HG02884 (cell line): ENCODE measurements around the gene CREB3L2.
"Not testable (repeated sequence)": the region's sequence is repeated elsewhere in the genome, so short reads cannot be mapped to it uniquely, and the experiment has no call there.

ENCODE experiments used
- ATAC-seq: cut with Tn5 transposase; IDR thresholded peaks from one replicate; pipeline ENCODE4 v1.9.1; 2021; ENCODE audit warnings: mild to moderate bottlenecking, moderate library complexity; ENCODE audit not compliant: unreplicated experiment

CREB3L2 gene, protein sequence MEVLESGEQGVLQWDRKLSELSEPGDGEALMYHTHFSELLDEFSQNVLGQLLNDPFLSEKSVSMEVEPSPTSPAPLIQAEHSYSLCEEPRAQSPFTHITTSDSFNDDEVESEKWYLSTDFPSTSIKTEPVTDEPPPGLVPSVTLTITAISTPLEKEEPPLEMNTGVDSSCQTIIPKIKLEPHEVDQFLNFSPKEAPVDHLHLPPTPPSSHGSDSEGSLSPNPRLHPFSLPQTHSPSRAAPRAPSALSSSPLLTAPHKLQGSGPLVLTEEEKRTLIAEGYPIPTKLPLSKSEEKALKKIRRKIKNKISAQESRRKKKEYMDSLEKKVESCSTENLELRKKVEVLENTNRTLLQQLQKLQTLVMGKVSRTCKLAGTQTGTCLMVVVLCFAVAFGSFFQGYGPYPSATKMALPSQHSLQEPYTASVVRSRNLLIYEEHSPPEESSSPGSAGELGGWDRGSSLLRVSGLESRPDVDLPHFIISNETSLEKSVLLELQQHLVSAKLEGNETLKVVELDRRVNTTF

DNA sequence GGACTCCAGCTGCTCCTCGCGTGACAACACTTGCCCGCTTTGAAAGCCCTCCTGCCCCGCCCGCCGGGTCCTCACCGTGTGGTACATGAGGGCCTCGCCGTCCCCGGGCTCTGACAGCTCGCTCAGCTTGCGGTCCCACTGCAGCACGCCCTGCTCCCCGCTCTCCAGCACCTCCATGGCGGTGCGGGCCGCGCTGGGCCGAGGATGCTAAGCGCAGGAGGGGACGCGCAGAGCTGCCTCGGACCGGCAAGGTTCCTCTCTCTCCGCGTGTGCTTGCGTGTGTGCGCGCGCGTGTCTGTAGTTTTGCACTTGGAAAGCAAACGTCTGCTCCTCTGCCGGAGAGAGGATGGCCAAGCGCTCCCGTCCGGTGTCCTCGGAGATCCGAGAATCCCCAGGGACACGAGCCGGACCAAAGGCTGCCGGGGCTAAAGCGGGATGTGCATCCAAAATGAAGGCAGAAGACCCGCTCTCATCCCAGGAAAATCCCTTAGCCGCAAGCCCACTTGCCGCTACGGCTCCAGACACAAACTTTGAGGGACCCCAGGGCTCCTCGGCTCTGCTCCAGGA lies at the start of gene CREB3L2:
Gene CREB3L2, minus strand, starts transcription at position 558 of the 567 bp plus-strand sequence. Its CDS starts 381 bp downstream, at position 177.
- ATAC-seq = peak; percentile 23

DNA sequence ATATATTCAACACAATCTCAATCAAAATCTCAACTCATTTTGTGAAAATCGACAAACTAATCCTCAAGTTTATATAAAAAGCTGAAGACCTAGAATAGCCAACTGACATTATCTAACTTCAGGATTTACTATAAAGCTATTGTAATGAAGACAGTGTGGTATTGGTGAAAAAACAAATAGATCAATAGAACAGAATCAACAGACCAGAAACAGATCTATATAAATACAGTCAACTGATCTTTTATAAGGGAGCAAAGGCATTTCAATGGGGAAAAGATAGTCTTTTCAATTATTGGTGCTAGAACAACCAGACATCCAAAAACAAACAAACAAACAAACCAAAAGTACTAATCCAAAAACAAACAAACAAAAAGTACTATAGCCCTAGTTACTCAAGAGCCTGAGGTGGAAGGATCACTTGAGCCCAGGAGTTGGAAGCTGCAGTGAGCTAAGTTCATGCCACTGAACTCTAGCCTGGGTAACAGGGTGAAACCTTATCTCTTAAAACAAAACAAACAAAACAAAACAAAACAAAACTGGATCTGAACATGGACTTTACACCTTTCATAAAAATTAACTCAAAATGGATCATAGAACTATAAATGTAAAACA lies 47.7 kb upstream of the CREB3L2 start:
- no peak for ATAC-seq

DNA sequence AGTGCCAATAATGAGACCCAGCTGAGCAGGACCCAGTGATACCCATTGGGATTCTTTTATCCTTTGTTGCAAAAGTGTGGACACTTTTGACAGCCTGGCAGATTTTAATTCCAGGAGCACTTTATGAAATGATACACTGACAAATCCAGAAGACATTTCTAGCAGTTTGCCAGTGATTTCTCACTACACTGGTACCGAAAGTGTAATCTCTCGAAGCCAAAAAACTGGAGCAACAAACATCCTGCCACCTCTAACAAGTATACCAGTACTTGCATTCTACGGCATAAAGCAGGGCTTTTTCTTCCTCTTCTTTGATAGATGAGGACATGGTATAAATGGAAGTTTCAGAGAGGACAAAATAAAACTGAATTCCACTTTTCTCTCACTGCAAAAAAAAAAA lies 46.0 kb upstream of the CREB3L2 start:
- no peak for ATAC-seq

DNA sequence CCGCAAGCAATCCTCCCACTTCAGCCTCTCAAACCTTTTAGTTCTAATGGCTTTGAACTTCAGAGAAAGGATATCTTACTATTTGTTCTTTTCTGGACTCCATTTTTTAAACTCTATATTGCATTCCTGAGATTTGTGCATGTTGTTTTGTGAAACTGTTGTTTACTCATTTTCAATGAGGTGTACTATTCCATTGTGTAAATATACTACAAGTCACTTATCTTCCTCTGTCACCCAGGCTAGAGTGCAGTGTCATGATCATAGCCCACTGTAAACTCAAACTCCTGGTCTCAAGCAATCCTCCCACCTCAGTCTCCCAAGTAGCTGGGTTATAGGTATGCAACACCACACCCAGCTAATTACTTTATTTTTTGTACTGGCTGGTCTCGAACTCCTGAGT lies 43.0 kb upstream of the CREB3L2 start:
- no peak for ATAC-seq

DNA sequence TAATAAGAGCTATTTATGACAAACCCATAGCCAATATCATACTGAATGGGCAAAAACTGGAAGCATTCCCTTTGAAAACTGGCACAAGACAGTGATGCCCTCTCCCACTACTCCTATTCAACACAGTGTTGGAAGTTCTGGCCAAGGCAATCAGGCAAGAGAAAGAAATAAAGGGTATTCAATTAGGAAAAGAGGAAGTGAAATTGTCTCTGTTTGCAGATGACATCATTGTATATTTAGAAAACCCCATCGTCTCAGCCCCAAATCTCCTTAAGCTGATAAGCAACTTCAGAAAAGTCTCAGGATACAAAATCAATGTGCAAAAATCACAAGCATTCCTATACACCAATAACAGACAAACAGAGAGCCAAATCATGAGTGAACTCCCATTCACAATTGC lies 38.2 kb upstream of the CREB3L2 start:
- ATAC-seq = not testable (repeated sequence)

DNA sequence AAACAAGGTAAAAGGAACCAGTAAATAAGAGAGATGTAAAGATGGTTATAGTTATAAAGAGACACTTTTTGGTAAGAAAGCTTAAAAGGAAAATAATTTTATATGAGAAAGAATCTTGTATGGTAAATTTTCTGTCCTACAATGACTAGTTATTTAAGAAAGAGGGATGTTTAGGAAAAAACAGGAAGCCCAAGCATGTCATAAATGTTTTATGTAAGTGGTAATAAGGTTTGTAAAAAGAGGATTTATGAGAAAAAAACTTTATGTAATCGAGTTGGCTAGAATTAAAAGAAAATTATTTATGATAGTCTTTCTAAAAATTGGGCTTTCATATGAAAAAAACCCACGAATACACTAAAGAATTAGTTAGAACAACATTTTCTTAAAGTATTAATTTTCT lies 34.2 kb upstream of the CREB3L2 start:
- no peak for ATAC-seq

DNA sequence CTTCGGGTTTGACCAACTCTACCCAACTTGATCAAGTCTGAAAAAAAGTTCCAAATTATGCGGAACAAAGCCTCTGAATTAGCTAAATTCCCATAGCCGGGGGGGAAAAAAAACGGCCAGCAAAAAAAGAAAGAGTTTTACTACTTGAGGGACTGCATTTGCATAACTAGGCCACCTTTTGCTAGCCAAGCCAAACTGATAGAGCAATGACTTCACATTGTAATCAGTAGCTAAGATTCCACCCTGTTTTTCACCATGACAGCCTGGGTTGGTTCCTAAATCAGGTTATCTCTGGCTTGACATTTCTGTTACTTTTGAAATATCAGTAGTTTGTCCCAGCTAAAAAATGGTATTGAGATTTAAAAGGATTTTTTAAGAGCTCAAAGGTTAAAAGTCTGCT lies 31.4 kb upstream of the CREB3L2 start:
- no peak for ATAC-seq

DNA sequence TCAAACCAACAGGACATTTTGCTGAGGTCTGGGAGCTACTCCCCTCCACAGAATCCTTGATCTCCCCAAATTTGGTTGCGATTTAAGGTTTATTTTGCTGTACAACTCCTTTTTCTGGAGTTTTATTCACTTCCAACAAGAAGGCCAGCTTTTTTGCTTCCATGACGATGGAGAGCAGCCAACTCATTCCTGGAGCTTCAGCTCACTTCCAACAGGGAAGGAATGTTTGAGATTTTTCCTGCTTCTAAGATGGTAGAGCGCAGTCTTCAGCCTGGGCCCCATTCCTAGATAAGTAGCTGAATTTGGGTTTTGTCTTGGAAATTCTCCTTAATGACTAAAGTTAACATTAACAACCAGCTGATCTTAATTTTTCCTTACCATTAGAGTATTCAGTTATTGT lies 30.9 kb upstream of the CREB3L2 start:
- ATAC-seq = no peak

DNA sequence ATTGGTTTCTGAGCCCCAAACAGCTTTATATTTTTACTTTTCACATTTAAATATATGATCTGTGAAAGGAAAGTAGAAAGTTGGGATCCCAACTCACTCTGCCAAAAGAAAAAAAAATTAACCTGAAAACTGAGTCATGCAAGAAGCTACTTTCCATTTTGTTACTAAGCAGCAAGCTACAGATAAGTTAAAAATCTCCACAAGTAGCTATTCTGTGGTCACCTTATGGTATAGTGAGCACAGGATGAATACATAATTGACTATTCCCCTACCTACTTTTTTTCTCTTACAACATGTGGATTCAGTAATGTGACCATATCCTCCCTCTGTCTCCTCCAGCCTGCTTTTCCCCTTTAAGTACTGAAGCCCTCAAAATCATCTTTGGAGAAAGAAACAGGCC lies 30.3 kb upstream of the CREB3L2 start:
- peak; percentile 76 for ATAC-seq

DNA sequence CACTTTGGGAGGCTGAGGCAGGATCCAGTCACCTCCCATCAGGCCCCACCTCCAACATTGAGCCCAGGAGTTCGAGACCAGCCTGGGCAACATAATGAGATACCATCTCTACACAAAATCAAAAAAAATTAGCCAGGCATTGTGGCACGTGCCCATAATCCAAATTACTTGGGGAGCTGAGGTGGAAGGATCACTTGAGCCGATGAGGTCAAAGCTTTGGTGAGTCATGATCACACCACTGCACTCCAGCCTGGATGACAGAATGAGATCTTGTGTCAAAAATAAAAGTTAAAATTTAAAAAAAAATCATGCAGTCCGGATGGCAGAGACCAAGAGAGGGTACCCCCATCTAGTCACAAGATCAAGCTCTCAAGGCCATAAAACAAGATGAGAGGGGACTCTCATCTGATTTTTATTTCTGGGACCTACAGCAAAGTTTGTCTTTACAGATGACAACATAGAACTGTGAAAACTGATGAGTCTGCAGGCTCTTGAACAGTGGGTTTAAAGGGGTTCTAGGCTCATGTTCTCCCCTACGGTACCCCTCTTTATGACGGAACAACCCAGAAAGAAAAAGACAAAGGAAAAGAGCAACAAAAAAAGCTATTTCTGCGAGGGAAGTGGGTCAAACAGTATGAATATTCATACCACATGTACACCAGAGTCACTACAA lies 28.9 kb upstream of the CREB3L2 start:
- no peak for ATAC-seq

DNA sequence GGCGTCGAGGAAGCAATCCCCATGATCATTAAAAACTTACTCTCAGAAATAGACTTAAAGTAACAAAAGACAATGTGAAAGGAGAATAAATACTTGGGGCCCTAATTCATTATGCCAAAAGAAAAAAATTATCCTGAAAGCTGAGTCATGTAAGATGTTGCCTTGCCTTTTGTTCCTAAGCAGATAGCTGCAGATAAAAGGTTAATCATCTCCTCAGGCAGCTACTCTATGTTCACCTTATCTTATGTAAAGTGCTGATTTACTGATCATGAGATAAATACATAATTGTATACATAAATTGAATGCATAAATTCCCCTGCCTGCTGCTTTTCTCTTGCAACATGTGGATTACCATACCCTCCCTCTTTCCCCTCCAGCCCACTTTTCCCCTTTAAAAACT lies 28.1 kb upstream of the CREB3L2 start:
- ATAC-seq = no peak

DNA sequence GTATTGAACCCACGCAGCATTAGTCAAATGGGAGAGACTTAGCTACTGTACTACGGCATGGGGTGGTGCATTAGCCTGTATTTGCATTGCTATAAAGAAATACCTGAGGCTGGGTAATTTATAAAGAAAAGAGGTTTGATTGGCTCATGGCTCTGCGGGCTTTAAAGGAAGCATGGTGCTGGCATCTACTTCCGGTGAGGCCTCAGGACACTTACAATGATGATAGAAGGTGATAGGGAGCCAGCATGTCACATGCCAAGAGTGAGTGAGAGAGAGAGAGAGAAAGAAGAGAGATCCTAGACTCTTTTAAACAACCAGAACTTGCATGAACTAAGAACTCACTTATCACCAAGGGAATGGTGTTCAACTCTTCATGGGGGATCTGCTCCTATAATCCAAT lies 27.2 kb upstream of the CREB3L2 start:
- ATAC-seq = no peak

DNA sequence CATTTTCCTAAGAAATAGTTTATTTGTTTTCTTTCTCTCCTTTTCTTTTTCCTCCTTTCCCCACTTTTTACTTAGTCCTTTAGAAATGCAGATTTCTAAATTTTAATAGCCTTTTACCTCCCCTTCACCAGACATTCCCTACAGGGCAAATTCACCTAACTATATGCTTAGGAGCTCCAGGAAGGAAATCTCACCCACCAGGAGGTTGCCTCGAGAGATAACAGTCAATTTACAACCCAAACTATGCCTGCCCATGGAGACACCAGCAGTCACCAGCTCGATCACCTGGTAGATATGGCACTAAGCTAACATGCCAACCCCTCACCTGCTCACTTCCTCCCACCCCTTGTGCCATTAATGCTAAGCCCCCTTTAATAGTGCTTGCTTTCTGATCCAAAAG lies 25.2 kb upstream of the CREB3L2 start:
- ATAC-seq = no peak

DNA sequence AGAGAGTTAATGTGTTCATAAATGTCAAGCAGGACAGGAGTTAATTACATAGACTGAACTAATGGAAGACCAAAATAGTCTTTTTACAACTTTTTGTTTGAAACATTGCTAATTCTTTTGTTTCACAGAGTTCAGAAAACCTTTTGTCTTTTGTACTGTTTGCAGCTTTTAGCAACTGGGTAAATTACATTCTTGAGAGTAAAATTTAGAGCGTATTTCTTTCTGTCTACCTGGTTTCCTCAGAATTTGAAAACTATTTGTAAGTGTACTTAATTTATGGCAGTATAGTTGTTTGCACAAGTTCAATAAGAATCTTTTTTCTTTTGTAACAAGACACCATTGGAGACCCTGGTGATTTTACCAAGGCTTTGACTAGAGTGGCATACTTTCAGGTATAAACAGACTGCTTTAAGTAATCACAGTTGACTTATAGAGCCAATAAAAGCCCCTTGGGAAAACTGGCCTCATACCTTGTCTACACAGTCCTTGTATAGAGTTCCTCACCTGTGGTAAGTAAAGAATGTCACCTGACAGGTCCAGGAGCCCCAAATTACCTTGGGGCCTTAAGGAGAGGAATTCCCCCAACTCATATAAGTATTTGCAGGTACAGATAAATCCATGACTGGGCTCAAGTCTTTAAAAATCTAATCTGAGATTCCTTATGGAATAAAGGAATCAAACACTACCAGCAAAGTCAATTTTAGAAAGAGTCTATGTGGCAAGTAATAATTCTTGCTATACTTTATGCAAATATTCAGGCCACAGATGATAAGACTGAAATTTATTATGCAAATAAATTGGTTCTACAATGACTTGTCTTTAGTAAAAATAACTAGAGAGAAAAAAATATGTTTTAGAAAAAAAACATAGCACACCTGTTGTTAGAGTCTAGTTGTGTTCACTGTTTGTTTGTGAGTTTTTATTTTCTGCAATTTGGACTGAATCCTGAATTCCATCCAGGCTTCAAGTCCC lies 23.6 kb upstream of the CREB3L2 start:
- peak; percentile 40 for ATAC-seq

DNA sequence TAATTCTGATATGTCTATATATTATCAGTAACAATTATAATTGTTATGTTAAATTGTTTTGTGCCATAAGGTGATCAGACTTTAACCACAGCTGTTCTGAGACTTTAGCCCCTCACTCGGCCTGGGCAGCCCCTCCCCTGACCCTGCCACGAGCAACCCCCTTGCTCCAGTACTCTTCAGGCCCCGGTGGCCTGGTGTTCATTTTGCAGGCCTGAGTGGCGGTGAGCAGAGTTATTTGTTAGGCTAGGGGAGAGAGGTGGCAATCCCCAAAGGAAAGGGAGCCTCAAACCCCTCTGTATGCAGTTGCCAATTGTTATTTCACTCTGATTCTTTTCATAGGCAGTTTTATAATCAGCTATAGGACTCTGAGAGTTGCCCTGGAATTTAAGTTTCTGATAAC lies 22.9 kb upstream of the CREB3L2 start:
- no peak for ATAC-seq

DNA sequence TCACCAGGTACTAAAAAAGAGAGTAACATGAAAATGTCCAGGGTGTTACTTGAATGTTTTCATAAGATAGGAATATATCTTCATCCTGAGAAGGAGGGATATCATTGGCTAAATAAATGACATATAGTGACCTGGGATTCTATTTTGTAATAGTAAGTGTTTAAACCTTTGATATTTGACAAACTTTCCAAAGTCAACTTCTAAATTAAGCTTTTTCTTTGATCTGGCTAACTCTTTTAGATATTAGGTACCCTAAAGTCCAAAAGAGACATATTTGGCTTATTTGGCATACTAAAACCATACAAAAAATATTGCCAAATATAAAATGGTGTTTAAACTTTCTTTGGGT lies 22.4 kb upstream of the CREB3L2 start:
- ATAC-seq = no peak

DNA sequence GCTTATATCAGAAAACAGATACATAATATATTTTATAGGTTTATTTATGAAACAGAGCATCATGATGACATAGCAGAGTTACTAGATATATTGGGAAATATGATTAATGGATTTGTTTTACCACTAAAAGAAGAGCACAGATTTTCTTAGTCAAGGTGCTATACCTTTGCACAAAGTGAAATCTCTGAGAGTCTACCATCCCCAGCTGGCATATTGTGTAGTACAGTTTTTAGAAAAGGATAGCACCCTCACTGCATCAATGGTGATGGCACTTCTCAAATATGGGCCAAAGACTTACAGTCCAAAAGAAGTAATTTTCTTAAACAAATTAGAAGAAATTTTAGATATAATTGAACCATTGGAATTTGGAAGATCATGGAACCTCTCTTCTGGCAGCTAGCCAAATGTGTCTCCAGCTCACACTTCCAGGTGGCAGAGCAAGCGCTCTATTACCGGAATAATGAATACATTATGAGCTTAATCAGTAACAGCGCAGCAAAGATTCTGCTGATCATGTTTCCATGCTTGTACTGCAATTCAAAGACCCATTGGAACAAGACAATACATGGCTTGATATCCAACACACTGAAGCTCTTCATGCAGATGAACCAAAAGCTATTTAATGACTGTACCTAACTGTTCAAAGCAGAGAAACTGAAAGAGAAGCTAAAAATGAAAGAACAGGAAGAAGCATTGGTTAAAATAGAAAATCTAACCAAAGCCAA lies 21.9 kb upstream of the CREB3L2 start:
- peak; percentile 84 for ATAC-seq

DNA sequence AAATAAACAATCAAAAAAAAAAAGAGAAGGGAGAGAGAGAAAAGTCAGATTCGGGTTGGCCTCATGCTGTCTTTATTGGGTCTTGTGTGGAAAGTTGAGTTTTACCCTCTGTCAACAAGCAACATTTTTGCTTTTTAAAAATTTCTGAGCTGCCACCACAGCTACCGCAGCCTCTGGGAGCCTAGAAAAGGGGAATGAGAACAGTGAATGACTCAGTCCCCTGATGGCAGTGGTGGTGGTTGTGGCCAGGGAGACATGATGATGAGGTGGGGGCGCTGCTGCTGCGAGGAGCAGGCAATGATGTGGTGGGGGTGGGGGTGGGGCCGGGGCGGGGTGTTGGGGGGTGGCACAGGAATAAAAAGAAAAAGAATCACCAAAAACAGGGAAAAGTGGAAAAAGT lies 20.0 kb upstream of the CREB3L2 start:
- ATAC-seq = no peak

DNA sequence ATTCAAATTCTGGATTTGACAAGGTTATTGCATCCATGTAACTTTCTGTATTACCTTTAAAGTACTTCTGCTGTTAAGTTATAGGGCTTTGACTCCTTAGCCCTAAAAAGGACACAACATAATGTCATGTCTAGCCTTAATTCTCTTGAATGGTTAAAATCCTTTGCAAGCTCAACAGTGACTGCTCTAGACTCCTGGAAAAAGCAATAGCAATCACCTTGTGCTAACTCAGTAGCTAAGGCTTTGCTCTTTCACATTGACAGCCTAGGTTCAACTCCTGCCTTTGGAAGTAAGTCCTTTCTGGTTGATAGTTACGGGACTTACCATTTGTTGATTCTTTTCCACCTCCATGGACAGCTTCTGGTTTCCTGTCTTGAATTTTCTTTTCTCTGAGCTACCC lies 16.1 kb upstream of the CREB3L2 start:
- no peak for ATAC-seq

DNA sequence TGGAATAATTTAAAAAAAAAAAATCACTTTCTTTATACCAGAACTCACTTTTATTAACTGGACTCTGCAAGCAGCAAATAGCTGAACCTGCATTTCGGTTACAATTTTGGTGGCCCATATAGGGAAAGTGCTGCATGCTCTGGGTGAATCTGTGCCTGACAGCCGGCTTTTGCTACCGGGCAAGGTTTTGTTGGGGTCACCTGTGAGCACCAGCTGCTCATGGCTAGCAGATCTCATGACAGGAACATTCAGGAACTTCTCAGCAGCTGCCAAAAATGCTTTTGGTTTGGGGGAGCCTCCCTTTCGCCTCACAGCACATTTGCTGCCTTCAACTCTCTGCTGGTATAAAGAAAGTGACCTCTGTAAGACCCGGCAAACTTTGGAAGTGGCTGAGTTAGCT lies 13.2 kb upstream of the CREB3L2 start:
- ATAC-seq = no peak
